ENCODE results near the gene GLT8D2. TPM values are rescaled to one million over a fixed set of nuclear protein-coding genes. Genes with fewer than 3 reads are reported as not detected.

Gene GLT8D2
- polyA plus RNA-seq, 1 of the 3 experiments (the other 2 are of a cell fraction), result 50.0 TPM

DNA sequence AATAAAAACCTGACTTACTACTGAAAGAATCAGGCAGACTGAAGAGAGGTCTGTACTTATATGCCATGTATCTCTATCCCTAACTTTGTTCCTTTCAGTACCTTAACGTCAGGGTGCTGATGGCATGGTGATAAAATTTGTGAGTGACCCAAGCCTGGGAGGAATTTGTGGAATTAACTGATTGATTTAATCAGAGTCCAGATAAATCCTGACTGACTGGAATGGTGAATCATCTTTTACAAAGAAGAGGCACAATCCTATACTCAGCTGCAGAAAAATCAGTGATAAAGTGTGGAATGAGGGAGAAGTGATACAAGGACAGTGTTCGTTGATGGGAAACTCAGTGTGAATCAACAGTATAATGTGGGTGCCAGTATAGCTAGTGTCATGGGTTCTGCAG is 80.6 kb downstream of the GLT8D2 start:
- no peak overlapping the region for H3K4me3 ChIP-seq (ENCODE audit: low read depth in 2 of 2, low read length in 1 of 2)
- H3K27me3 ChIP-seq (ENCODE audit: insufficient read depth), result no peaks in the 10 kb centered on the region
- no peaks in the 10 kb centered on the region for H3K9me2 ChIP-seq
- H3K27ac ChIP-seq (ENCODE audit: low read depth in 2 of 2, low read length in 1 of 2), result peak overlapping the region; percentile 7 to 73; a peak in 2 of 4 replicates
- peaks cover 2 to 20% of the 10 kb centered on the region in 2 experiments for H3K4me1 ChIP-seq (ENCODE audit: control insufficient read depth in 1 of 2, insufficient read depth in 2 of 2, low read depth in 1 of 2, low read length in 1 of 2)
- no peak for DNase-seq
- no peak overlapping the region for H2AFZ ChIP-seq (ENCODE audit: low read depth)
- peak overlapping the region; percentile 33; the same call in 1 of the 2 replicates for H3K9ac ChIP-seq
- H3K9me3 ChIP-seq, result no peaks in the 10 kb centered on the region
- peaks cover 19% of the 10 kb centered on the region for H4K20me1 ChIP-seq (ENCODE audit: insufficient read depth)
- WGBS (ENCODE audit: low lambda C conversion rate), result 23% methylated on average over 2 of the region's 2 CpGs
- H3K36me3 ChIP-seq (replicated peaks in 1 of 2; ENCODE audit: control insufficient read depth in 1 of 2, insufficient read depth in 2 of 2, low read length in 1 of 2), result peaks cover 0 to 23% of the 10 kb centered on the region in 2 experiments
- ChIA-PET POLR2A (no interaction called here), CTCF (interaction anchor here (2.0 kb wide), 1 partner anchor 140 kb away, joined by 7 read pairs; no protein-coding TSS in a partner anchor)
- H3K79me2 ChIP-seq (ENCODE audit: insufficient read depth), result peaks cover 95% of the 10 kb centered on the region
- peak overlapping the region; percentile 57 for H3K4me2 ChIP-seq
- peaks cover 13% of the 10 kb centered on the region for H3F3A ChIP-seq (replicated peaks; ENCODE audit: insufficient read depth)
- TF ChIP-seq, protein P1, sequence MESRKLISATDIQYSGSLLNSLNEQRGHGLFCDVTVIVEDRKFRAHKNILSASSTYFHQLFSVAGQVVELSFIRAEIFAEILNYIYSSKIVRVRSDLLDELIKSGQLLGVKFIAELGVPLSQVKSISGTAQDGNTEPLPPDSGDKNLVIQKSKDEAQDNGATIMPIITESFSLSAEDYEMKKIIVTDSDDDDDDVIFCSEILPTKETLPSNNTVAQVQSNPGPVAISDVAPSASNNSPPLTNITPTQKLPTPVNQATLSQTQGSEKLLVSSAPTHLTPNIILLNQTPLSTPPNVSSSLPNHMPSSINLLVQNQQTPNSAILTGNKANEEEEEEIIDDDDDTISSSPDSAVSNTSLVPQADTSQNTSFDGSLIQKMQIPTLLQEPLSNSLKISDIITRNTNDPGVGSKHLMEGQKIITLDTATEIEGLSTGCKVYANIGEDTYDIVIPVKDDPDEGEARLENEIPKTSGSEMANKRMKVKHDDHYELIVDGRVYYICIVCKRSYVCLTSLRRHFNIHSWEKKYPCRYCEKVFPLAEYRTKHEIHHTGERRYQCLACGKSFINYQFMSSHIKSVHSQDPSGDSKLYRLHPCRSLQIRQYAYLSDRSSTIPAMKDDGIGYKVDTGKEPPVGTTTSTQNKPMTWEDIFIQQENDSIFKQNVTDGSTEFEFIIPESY (IDR thresholded peaks at IDR 0.05; ENCODE audit: borderline replicate concordance, low read depth), result no peak
- no peak for TF ChIP-seq GATA2 (CRISPR knock-in tag; IDR thresholded peaks at IDR 0.05)
- peak; percentile 73 for TF ChIP-seq TEAD4 (IDR thresholded peaks at IDR 0.05; ENCODE audit: borderline replicate concordance, insufficient read depth)
- TF ChIP-seq POLR2AphosphoS5 (IDR thresholded peaks at IDR 0.05; ENCODE audit: low read depth, low read length), result peak; percentile 37; the same call in 1 of the 2 replicates
- TF ChIP-seq, protein P2, sequence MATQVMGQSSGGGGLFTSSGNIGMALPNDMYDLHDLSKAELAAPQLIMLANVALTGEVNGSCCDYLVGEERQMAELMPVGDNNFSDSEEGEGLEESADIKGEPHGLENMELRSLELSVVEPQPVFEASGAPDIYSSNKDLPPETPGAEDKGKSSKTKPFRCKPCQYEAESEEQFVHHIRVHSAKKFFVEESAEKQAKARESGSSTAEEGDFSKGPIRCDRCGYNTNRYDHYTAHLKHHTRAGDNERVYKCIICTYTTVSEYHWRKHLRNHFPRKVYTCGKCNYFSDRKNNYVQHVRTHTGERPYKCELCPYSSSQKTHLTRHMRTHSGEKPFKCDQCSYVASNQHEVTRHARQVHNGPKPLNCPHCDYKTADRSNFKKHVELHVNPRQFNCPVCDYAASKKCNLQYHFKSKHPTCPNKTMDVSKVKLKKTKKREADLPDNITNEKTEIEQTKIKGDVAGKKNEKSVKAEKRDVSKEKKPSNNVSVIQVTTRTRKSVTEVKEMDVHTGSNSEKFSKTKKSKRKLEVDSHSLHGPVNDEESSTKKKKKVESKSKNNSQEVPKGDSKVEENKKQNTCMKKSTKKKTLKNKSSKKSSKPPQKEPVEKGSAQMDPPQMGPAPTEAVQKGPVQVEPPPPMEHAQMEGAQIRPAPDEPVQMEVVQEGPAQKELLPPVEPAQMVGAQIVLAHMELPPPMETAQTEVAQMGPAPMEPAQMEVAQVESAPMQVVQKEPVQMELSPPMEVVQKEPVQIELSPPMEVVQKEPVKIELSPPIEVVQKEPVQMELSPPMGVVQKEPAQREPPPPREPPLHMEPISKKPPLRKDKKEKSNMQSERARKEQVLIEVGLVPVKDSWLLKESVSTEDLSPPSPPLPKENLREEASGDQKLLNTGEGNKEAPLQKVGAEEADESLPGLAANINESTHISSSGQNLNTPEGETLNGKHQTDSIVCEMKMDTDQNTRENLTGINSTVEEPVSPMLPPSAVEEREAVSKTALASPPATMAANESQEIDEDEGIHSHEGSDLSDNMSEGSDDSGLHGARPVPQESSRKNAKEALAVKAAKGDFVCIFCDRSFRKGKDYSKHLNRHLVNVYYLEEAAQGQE (IDR thresholded peaks at IDR 0.05; ENCODE audit: low read depth, low read length), result no peak
- TF ChIP-seq, protein P3, sequence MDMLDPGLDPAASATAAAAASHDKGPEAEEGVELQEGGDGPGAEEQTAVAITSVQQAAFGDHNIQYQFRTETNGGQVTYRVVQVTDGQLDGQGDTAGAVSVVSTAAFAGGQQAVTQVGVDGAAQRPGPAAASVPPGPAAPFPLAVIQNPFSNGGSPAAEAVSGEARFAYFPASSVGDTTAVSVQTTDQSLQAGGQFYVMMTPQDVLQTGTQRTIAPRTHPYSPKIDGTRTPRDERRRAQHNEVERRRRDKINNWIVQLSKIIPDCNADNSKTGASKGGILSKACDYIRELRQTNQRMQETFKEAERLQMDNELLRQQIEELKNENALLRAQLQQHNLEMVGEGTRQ (IDR thresholded peaks at IDR 0.05; ENCODE audit: borderline replicate concordance, low read depth, low read length), result no peak
- no peak for TF ChIP-seq FOXM1 (IDR thresholded peaks at IDR 0.05; ENCODE audit: low read depth)
- TF ChIP-seq FOXJ3 (CRISPR knock-in tag; IDR thresholded peaks at IDR 0.05), result no peak
- no peak for TF ChIP-seq RXRA (IDR thresholded peaks at IDR 0.05; ENCODE audit: borderline replicate concordance, low read depth)
- no peak for TF ChIP-seq SMC3 (IDR thresholded peaks at IDR 0.05; ENCODE audit: low read depth, low read length)
- no peak for TF ChIP-seq NFIC (IDR thresholded peaks at IDR 0.05; ENCODE audit: borderline replicate concordance)
- TF ChIP-seq RCOR1 (IDR thresholded peaks at IDR 0.05; ENCODE audit: low read length), result no peak
- TF ChIP-seq FOSL2 (IDR thresholded peaks at IDR 0.05; ENCODE audit: borderline replicate concordance, low read depth), result peak; percentile 84
- TF ChIP-seq, protein P4, sequence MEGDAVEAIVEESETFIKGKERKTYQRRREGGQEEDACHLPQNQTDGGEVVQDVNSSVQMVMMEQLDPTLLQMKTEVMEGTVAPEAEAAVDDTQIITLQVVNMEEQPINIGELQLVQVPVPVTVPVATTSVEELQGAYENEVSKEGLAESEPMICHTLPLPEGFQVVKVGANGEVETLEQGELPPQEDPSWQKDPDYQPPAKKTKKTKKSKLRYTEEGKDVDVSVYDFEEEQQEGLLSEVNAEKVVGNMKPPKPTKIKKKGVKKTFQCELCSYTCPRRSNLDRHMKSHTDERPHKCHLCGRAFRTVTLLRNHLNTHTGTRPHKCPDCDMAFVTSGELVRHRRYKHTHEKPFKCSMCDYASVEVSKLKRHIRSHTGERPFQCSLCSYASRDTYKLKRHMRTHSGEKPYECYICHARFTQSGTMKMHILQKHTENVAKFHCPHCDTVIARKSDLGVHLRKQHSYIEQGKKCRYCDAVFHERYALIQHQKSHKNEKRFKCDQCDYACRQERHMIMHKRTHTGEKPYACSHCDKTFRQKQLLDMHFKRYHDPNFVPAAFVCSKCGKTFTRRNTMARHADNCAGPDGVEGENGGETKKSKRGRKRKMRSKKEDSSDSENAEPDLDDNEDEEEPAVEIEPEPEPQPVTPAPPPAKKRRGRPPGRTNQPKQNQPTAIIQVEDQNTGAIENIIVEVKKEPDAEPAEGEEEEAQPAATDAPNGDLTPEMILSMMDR (IDR thresholded peaks at IDR 0.05), result no peak
- TF ChIP-seq, protein P5, sequence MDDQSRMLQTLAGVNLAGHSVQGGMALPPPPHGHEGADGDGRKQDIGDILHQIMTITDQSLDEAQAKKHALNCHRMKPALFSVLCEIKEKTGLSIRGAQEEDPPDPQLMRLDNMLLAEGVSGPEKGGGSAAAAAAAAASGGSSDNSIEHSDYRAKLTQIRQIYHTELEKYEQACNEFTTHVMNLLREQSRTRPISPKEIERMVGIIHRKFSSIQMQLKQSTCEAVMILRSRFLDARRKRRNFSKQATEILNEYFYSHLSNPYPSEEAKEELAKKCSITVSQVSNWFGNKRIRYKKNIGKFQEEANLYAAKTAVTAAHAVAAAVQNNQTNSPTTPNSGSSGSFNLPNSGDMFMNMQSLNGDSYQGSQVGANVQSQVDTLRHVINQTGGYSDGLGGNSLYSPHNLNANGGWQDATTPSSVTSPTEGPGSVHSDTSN (IDR thresholded peaks at IDR 0.05), result peak; percentile 86
- TF ChIP-seq TCF12 (IDR thresholded peaks at IDR 0.05), result peak; percentile 60
- no peak for TF ChIP-seq GABPA (IDR thresholded peaks at IDR 0.05; ENCODE audit: low read depth)
- no peak for TF ChIP-seq CHD2 (IDR thresholded peaks at IDR 0.05; ENCODE audit: low read length, partially characterized antibody)
- TF ChIP-seq YY1 (IDR thresholded peaks at IDR 0.05; ENCODE audit: low read depth), result no peak
- TF ChIP-seq, protein P6, sequence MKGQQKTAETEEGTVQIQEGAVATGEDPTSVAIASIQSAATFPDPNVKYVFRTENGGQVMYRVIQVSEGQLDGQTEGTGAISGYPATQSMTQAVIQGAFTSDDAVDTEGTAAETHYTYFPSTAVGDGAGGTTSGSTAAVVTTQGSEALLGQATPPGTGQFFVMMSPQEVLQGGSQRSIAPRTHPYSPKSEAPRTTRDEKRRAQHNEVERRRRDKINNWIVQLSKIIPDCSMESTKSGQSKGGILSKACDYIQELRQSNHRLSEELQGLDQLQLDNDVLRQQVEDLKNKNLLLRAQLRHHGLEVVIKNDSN (IDR thresholded peaks at IDR 0.05; ENCODE audit: borderline replicate concordance, low read depth), result no peak
- TF ChIP-seq NRF1 (IDR thresholded peaks at IDR 0.05; ENCODE audit: low read depth, low read length), result no peak
- TF ChIP-seq RAD21 (IDR thresholded peaks at IDR 0.05; ENCODE audit: low read length), result no peak
- TF ChIP-seq, protein P7, sequence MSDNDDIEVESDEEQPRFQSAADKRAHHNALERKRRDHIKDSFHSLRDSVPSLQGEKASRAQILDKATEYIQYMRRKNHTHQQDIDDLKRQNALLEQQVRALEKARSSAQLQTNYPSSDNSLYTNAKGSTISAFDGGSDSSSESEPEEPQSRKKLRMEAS (IDR thresholded peaks at IDR 0.05; ENCODE audit: low read depth), result no peak
- no peak for TF ChIP-seq SIN3A (IDR thresholded peaks at IDR 0.05; ENCODE audit: borderline replicate concordance, low read depth, low read length)
